Panc1 (cell line): ENCODE measurements around the gene MOV10L1. TPM values are rescaled to one million over a fixed set of nuclear protein-coding genes. Genes with fewer than 3 reads are reported as not detected.
A peak's percentile ranks its signal among the peaks of the same experiment; 100 is the strongest.

ENCODE experiments used
- ATAC-seq: fragments of 200-7000 bp; cut with Tn5 transposase; 2 replicates; pipeline ENCODE4 v1.9.1; 2020; ENCODE audit warnings: mild to moderate bottlenecking, moderate library complexity
- BruUV-seq: library from RNA; stranded (reverse); fragments of 400-500 nt; replicated peaks from 2 replicates; lab custom pipeline; 2021; lab: Mats Ljungman, UMichigan
- CTCF ChIA-PET: fragments of 300-600 bp; sonication (Branson Sonifier 250); formaldehyde crosslinking; loops from one replicate; lab custom pipeline; 2022; ENCODE audit warnings: antibody characterized with exemption; lab: Charles Lee
- POLR2A ChIA-PET: fragments of 300-600 bp; sonication (Branson Sonifier 250); formaldehyde crosslinking; loops from one replicate; lab custom pipeline; 2022; ENCODE audit warnings: antibody characterized with exemption; lab: Charles Lee
- DNase-seq: peaks from one replicate; pipeline ENCODE4 v3.0.0-alpha.2; 2010; ENCODE audit warnings: low read depth, low spot score
- H3K27ac ChIP-seq: 2 replicates; pipeline ENCODE4 v1.5.1; 2011; ENCODE audit warnings: mild to moderate bottlenecking, low read length, inconsistent platforms
- H3K27me3 ChIP-seq: fragments of 200-500 bp; sonication (Bioruptor generic); 2 replicates; pipeline ENCODE4 v1.6.0; 2014; ENCODE audit warnings: low read length, inconsistent platforms; ENCODE audit not compliant: control insufficient read depth, insufficient read depth
- H3K36me3 ChIP-seq: fragments of 200-500 bp; sonication (Bioruptor generic); 2 replicates; pipeline ENCODE4 v1.5.1; 2014; ENCODE audit warnings: inconsistent platforms, mild to moderate bottlenecking, low read length, moderate library complexity; ENCODE audit not compliant: control insufficient read depth, insufficient read depth
- H3K4me1 ChIP-seq: 2 replicates; pipeline ENCODE4 v1.5.1; 2011; ENCODE audit warnings: inconsistent platforms, mild to moderate bottlenecking, low read length, moderate library complexity; ENCODE audit not compliant: control insufficient read depth, insufficient read depth
- H3K4me3 ChIP-seq, 2 experiments: 2 replicates each; pipeline ENCODE4 v1.5.1; 2011 to 2012; ENCODE audit warnings: low read depth in 2 of 2, low read length in 2 of 2, mild to moderate bottlenecking in 2 of 2, inconsistent platforms in 1 of 2, moderate library complexity in 1 of 2
- H3K9me3 ChIP-seq: fragments of 200-500 bp; sonication (Bioruptor generic); 2 replicates; pipeline ENCODE4 v1.5.1; 2014; ENCODE audit warnings: low read depth, mild to moderate bottlenecking, inconsistent platforms, low read length, moderate library complexity; ENCODE audit not compliant: control insufficient read depth, insufficient read depth
- POLR2AphosphoS5 ChIP-seq: IDR thresholded peaks from 2 replicates; pipeline ENCODE4 v1.6.1; 2012; ENCODE audit warnings: mild to moderate bottlenecking, low read depth, low read length, moderate library complexity
- REST ChIP-seq, 2 experiments: IDR thresholded peaks; 2 replicates each; pipeline ENCODE4 v1.6.1; 2011 to 2012; ENCODE audit warnings: low read depth in 2 of 2, control low read depth in 1 of 2, low read length in 1 of 2, mild to moderate bottlenecking in 1 of 2, moderate library complexity in 1 of 2; ENCODE audit not compliant: insufficient read depth in 1 of 2
- SIN3A ChIP-seq: IDR thresholded peaks from 2 replicates; pipeline ENCODE4 v1.6.1; 2012; ENCODE audit warnings: low read depth, mild to moderate bottlenecking, low read length, moderate library complexity, borderline replicate concordance; ENCODE audit not compliant: insufficient read depth
- TCF7L2 ChIP-seq: IDR thresholded peaks from 2 replicates; pipeline ENCODE4 v1.6.1; 2011; ENCODE audit warnings: mild to moderate bottlenecking, low read depth, low read length, inconsistent platforms
- in situ Hi-C: cut with HindIII; loops from 2 replicates; pipeline ENCODE4 v1.10.0; 2016; ENCODE audit warnings: low sequenced_read_pairs, low pct_unique_long_range_greater_than_20kb
- intact Hi-C: fragments of 100-400 bp; cut with micrococcal nuclease; formaldehyde crosslinking; loops from one replicate; pipeline ENCODE4 v1.10.0; 2022; ENCODE audit not compliant: unreplicated experiment
- total RNA-seq: library from RNA; stranded (reverse); gene quantifications from one replicate; pipeline ENCODE4 v1.2.1, GENCODE V29; 2021; ENCODE audit not compliant: unreplicated experiment
- TF ChIP-seq, protein P1 (sequence below): fragments of 450-650 bp; IDR thresholded peaks from 2 replicates; pipeline ENCODE4 v1.5.1; 2017; ENCODE audit warnings: mild to moderate bottlenecking

The MOV10L1 gene
- total RNA-seq, 1 experiment from 2014 or later = 0.10 TPM

DNA sequence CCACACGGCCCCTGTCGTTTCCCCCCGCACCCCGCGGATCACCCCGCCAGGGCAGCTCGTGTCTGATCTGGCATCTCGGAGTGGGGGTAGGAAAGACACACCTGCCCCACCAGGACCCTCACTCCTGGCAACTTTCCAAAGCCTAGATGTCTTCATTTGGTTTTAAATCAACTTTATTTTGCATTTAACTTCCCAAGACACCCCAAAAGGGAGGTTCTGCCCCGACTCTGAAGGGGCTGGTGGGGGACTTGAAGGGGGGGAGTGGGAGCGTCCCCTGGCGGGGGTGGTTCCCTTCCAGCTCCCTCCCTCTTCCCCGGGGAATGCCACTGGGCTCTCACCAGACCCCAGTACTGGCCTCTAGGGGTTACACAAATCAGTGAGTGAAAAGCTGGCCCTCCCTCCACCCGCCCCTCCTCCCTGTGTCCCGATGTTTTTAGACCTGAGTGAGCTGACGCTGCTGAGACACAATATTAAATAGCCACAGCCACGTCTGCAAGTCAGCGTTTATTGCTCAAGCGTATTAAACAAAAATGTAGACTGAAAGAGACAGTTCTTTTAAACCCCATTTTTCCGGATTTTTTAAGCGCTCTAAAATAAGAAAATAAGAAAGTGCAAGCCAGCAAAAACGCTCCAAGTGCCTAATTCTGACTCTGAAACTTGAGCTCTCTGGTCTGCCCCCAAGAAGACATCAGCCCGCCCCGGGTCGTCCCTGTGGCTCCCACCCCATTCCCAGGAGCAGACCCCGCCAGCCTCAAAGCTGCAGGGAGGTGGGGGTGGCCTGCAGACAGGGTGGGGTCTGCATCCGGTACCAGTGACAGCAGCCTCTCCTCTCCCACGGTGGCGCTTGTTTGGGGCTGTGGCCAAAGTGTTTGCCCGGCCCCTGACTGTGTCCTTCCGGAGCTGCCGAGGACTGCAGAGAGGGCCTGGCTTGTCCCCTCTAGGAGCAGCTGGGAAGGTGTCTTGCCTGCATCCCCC is 30.6 kb upstream of the MOV10L1 start:
- intact Hi-C loops = no loop called here
- Histone ChIP-seq H3K4me3 (no peak overlapping the region), H3K9me3 (no peaks in the 10 kb centered on the region), H3K27me3 (no peaks in the 10 kb centered on the region), H3K27ac (no peak overlapping the region), H3K36me3 (no peaks in the 10 kb centered on the region), H3K4me1 (no peaks in the 10 kb centered on the region)
- CTCF ChIA-PET = no interaction called here
- ATAC-seq (peak; percentile 52; the same call in 1 of the 2 replicates), DNase-seq (no peak)
- TF ChIP-seq REST (IDR thresholded peaks at IDR 0.05; ENCODE audit: insufficient read depth in 1 of 2, low read depth in 2 of 2, low read length in 1 of 2) = no peak
- TF ChIP-seq SIN3A = no peak
- TF ChIP-seq POLR2AphosphoS5 = no peak
- TF ChIP-seq, protein P1, sequence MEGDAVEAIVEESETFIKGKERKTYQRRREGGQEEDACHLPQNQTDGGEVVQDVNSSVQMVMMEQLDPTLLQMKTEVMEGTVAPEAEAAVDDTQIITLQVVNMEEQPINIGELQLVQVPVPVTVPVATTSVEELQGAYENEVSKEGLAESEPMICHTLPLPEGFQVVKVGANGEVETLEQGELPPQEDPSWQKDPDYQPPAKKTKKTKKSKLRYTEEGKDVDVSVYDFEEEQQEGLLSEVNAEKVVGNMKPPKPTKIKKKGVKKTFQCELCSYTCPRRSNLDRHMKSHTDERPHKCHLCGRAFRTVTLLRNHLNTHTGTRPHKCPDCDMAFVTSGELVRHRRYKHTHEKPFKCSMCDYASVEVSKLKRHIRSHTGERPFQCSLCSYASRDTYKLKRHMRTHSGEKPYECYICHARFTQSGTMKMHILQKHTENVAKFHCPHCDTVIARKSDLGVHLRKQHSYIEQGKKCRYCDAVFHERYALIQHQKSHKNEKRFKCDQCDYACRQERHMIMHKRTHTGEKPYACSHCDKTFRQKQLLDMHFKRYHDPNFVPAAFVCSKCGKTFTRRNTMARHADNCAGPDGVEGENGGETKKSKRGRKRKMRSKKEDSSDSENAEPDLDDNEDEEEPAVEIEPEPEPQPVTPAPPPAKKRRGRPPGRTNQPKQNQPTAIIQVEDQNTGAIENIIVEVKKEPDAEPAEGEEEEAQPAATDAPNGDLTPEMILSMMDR = no peak
- no peak for TF ChIP-seq TCF7L2
- POLR2A ChIA-PET = no interaction called here
- no TSS peak for BruUV-seq
- in situ Hi-C loops = no loop called here

GRCh38 chr22:50059881-50060262 is 29.9 kb upstream of the MOV10L1 start:
- DNase-seq = no peak
- Histone ChIP-seq H3K36me3 (no peaks in the 10 kb centered on the region), H3K4me3 (no peak overlapping the region), H3K27me3 (no peaks in the 10 kb centered on the region), H3K4me1 (no peaks in the 10 kb centered on the region), H3K9me3 (no peaks in the 10 kb centered on the region), H3K27ac (no peak overlapping the region)
- CTCF ChIA-PET = no interaction called here
- no TSS peak for BruUV-seq
- POLR2A ChIA-PET = no interaction called here
- TF ChIP-seq TCF7L2 (no peak), SIN3A (no peak), REST (IDR thresholded peaks at IDR 0.05; ENCODE audit: insufficient read depth in 1 of 2, low read depth in 2 of 2, low read length in 1 of 2) (no peak), POLR2AphosphoS5 (no peak)
- TF ChIP-seq, protein P1 = no peak
- ATAC-seq = no peak
- intact Hi-C loops (no loop called here), in situ Hi-C loops (no loop called here)
